GM12864 (cell line): ENCODE results near the gene CHD1.

ENCODE experiments used
- DNase-seq: peaks from one replicate; pipeline ENCODE4 v3.0.0-alpha.2; 2011; ENCODE audit warnings: low read depth
- H3K4me3 ChIP-seq: 2 replicates; pipeline ENCODE4 v1.5.1; 2011; ENCODE audit warnings: mild to moderate bottlenecking, low read depth, low read length, control low read depth
- TF ChIP-seq, protein P1 (sequence below): IDR thresholded peaks from 2 replicates; pipeline ENCODE4 v1.5.1; 2011; ENCODE audit warnings: low read depth, mild to moderate bottlenecking, moderate library complexity, low read length, control low read depth, inconsistent platforms; ENCODE audit errors: missing control alignments

Gene CHD1

DNA sequence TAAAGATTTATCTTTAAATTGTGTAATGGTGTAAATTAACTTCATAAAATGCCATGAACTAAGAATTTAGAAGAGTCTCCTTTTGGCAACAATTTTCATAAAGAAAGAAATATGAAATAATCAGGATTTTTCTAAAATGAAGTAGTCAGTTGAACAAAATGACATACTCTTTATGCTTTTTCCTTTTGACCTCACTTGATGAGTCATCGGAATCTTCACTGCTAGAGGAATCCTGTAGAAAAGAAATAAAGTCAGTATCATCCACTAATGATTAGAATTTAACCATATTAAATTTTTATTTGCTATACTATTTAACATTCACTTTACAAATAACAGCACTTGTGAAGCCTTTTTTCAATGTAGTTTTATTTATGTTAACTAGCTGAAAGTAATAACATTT lies 26.1 kb downstream of the CHD1 start:
- H3K4me3 ChIP-seq: no peak overlapping the region
- TF ChIP-seq, protein P1, sequence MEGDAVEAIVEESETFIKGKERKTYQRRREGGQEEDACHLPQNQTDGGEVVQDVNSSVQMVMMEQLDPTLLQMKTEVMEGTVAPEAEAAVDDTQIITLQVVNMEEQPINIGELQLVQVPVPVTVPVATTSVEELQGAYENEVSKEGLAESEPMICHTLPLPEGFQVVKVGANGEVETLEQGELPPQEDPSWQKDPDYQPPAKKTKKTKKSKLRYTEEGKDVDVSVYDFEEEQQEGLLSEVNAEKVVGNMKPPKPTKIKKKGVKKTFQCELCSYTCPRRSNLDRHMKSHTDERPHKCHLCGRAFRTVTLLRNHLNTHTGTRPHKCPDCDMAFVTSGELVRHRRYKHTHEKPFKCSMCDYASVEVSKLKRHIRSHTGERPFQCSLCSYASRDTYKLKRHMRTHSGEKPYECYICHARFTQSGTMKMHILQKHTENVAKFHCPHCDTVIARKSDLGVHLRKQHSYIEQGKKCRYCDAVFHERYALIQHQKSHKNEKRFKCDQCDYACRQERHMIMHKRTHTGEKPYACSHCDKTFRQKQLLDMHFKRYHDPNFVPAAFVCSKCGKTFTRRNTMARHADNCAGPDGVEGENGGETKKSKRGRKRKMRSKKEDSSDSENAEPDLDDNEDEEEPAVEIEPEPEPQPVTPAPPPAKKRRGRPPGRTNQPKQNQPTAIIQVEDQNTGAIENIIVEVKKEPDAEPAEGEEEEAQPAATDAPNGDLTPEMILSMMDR: no peak
- DNase-seq: no peak

DNA sequence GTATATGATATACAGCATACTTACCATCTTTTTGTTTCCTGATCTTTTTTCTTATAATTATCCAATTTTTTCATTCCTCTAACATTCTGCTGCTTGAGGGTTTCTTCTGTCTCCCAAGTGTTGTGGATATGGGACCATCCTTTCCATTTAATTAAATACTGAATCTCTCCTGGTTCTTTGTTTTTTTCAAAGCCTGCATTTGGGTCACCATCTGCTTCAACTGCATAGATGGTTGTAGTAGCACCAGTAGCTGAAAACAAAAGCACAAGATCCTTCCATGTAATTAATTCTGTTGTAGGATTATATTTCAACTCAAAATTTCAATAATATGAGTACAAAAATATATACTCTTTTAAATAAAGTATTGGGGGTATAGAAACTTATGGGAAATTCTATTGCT lies 29.4 kb downstream of the CHD1 start:
- TF ChIP-seq, protein P1: no peak
- no peak for DNase-seq
- no peak overlapping the region for H3K4me3 ChIP-seq

DNA sequence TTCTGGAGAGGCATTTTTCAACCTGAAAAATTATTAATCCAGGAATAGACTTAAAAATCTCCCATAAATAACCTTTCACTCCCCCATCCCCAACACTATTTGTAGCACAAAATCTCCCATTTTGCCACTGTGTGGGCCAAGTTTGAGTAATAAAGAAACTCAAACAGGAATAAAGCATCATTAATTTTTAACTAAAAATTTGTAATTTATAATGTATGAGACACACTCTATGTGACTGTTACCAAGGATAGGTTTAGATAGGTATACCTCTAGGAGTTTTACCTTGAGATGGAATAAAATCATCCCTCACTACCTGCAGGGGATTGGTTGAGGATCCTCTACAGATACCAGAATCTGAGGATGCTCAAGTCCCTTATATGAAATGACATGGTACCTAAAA lies 30.1 kb downstream of the CHD1 start:
- DNase-seq: no peak
- TF ChIP-seq, protein P1: no peak
- no peak overlapping the region for H3K4me3 ChIP-seq

DNA sequence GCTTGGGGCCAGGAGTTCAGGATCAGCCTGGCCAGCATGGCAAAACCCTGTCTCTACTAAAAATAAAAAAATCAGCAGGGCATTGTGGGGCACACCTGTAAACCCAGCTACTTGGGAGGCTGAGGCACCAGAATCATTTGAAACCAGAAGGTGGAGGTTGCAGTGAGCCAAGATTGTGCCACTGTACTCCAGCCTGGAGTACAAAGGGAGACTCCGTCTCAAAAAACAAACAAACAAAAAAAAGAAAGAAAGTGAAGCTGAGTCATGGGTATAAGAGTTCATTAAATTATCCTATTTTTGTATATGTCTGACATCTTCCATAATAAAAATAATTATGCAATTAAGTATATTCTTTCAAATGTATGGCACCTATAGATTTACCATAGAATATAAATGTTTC lies 37.2 kb downstream of the CHD1 start:
- H3K4me3 ChIP-seq: no peak overlapping the region
- TF ChIP-seq, protein P1: no peak
- DNase-seq: no peak

DNA sequence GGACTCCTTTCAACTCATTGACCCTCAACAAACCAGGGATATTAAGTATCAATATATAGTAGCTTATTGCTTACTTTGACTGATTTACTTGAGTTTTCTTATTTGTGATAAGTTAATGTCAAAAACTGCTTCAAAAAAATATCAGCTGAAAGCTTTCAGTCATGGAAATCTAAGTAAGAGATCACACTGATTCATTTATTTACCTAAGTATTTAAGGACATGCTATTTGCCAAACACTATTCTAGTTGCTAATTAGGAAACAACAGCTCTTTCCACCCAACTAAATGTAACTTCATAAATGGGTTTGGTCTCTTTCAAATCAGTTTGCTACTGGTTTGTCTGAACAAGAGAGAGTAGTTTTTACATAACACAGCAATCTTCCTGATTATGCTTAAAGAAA lies 48.2 kb downstream of the CHD1 start:
- no peak for DNase-seq
- TF ChIP-seq, protein P1: no peak
- H3K4me3 ChIP-seq: no peak overlapping the region

DNA sequence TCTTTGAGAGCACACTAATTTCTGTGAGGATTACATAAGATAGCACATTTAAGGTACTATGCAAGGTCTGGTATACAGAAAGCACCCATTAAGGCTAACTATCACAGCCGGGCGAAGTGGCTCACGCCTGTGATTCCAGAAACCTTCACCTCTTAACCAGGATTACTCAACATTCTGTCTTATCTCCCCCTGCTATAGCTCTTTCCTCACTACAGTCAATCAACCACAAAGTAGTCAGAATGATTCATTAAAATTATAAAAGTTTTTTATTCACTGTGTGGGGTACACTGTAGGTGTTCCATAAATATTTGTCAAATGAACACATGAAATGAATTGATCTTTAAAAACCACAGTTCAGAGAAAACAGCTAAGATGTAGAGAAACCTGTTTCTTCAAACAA lies 48.7 kb downstream of the CHD1 start:
- no peak overlapping the region for H3K4me3 ChIP-seq
- no peak for DNase-seq
- TF ChIP-seq, protein P1: no peak

DNA sequence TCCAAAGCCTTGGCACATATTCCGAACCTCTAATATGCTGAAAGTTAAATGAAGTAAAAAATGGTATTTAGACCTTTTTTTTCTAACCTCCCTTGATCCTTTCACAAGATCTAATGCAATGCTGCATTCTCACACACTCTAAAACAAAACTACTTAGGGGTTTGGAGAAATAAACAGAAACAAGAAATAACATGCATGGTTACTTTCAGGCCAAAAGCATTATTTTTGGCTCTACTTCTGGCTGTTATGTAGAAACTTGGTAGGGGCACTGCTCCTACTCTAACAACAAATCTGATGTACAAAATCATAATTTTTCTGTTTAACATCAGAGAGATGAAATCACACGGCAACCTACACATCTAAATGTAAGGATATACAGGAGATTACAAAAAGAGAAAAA lies 51.2 kb downstream of the CHD1 start:
- TF ChIP-seq, protein P1: no peak
- DNase-seq: no peak

More for the DNA sequence above, 51.2 kb downstream of the CHD1 start:
- H3K4me3 ChIP-seq: no peak overlapping the region
